ENCODE data around the gene TSC22D3.

The TSC22D3 gene

DNA sequence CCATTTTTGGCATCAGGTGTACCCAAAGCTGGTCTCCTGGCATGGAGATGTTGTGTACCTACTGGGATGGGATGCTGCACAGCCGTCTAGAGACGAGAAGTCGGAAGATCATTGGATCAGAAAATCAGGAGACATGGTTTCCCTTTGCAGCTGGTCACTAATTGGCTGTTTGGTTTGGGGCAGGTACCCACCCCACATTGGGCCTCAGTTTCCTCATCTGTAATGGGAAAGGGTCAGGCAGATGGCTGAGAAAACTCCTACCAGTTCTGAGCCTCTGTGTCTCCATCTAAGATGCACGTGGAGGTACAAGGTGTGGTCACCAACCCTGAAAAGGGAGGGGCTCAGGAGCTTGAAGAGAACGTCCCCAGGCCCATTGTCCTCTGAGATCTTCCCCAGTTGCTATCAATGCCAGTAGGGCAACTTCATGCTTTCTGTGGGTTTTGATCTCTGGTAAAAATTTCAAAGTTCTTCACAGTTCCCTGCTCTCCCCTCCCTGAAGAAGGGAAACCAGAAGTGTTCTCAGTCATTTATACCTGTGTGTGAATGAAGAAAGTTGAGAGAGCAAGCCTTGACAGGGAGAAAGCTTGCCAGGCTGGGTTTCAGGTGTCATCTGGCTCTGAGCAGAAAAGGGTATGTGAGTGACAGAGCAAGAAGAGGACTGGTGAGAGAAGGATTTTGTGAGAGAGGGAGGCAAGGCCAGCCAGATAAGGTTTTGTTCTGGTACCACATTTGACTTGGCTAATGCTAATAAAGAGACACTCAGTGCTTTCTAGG, 15.1 kb downstream of the TSC22D3 start:
- DNase-seq (ENCODE audit: low read depth in 2 of 3, low spot score in 1 of 3): no peak

DNA sequence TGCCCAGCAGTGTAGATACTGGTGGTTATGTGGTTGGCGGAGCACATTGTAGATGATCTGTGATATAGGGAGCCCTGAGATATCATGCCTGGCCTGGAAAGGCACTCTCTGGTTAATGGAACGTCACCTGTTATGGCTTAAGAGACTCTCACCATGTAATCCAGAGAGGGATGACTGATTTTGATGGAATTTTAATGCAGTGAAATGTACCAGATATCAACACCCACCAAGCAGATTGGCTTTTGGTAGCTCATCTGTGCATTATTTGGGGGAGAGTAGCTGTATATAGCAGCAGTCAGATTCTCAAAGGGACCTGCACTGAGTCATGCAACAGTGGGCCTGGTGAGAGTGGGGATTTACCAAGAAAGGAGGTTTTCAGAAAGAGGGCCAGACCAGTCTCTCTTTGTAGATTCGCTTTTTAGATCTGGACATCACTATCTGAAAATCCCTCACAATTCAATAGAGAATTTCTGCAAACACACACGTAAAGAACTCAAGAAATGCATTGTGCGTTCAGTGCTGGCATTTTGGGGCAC, 17.3 kb downstream of the TSC22D3 start:
- DNase-seq (ENCODE audit: low read depth in 2 of 3, low spot score in 1 of 3): no peak

- no peak for DNase-seq (ENCODE audit: low read depth in 2 of 3, low spot score in 1 of 3)
These were observed 19.9 kb downstream of the TSC22D3 start for GRCh38 chrX:107755721-107756120.

- no peak for DNase-seq (ENCODE audit: low read depth in 2 of 3, low spot score in 1 of 3)
These were observed 22.4 kb downstream of the TSC22D3 start for GRCh38 chrX:107753187-107753586.

GRCh38 chrX:107752714-107753113, 22.9 kb downstream of the TSC22D3 start:
- DNase-seq (ENCODE audit: low read depth in 2 of 3, low spot score in 1 of 3): no peak

DNA sequence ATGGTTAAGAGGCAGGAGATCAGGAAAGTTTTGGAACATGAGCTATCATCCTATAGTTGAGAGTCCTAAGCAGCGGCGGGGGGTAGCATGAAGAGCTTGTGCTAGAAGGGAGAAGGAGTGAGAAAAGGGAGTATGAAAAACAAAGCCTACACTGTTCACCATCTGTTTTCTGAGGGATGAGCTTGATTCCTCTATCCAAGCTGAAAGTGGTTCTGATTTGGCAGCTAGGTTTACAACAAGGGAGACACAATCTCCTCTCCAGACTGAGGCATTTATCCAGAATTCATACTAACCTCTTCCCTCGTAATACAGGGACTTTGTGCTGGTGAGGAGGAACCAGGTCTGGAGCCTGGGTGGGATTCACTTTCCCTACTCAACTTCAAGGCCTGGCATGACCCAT, 23.5 kb downstream of the TSC22D3 start:
- no peak for DNase-seq (ENCODE audit: low read depth in 2 of 3, low spot score in 1 of 3)

GRCh38 chrX:107750861-107751445, 24.6 kb downstream of the TSC22D3 start:
- no peak for DNase-seq (ENCODE audit: low read depth in 2 of 3, low spot score in 1 of 3)

DNA sequence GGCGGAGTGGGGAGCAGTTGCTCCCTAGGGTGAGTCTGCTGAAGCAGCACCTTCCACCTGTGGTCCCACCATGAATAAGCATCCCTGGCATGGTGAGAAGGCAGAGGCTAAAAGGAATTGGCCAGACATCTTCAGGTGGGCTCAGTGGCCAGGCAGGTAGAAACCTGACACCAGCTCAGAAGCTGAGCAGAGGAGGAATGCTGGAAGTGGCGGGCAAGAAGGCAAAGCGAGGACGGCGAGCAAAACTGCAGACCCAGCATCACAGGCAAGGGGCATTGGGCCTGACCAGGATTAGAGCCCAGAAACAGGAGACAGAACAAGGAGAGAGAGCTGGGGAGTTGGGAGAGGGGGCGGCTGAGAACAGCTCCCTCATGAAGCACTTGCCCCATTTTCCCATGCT, 25.3 kb downstream of the TSC22D3 start:
- no peak for DNase-seq (ENCODE audit: low read depth in 2 of 3, low spot score in 1 of 3)

- DNase-seq (ENCODE audit: low read depth in 2 of 3, low spot score in 1 of 3): no peak
These were observed 27.1 kb downstream of the TSC22D3 start for GRCh38 chrX:107748506-107748905.

DNA sequence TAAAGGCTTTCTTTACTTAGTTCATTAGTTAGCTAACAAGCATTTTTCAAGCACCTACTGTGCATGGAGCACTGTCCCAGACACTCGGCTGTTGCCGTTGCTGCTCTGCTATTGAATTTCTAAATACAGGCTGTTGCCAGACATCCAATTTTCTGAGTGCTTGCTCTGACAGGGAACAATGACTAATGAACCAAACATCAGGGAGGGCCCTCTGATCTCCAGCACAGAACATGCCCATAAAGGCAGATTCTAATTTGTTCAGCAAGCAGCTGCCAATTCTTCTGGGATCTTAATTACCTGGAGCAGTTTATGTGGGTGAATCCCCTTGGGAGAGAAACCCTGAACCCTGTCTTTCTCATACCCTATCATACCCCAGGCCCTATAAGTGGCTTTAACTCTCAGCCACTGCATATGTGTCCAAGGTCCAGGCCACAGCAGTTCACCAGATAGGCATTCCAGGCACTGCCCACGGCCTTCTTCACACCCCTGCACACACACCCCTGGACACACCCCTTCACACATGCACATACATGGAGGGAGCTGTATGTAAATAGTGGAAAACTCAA, 27.9 kb downstream of the TSC22D3 start:
- no peak for DNase-seq (ENCODE audit: low read depth in 2 of 3, low spot score in 1 of 3)

- DNase-seq (ENCODE audit: low read depth in 2 of 3, low spot score in 1 of 3): no peak
These were observed 30.7 kb downstream of the TSC22D3 start for GRCh38 chrX:107744868-107745267.

- no peak for DNase-seq (ENCODE audit: low read depth in 2 of 3, low spot score in 1 of 3)
These were observed 31.6 kb downstream of the TSC22D3 start for GRCh38 chrX:107743995-107744394.

DNA sequence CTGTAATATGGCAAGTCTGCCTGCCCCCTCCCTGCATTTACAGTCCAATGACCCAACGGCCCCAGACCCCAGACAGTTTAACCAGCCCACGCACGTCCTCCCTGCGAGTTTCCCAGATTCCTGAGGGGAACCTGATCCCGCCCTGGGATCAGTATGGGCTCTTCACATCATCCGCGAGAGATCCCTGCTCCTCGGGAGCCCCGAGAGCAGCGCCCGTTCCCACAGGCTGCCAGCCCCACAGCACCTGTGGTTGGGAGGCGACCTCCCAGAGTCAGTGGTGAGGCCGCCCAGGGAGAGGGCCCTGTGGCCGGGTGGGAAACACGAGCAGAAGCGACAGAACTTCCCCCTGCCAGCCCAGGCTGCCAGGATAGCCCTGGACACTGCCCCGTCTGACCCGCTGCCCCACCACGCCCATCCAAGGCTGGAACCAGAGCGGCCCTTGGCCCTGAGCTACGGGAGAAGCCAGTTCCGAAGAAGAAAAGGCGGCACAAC, 32.8 kb downstream of the TSC22D3 start:
- no peak for DNase-seq (ENCODE audit: low read depth in 2 of 3, low spot score in 1 of 3)

GRCh38 chrX:107741404-107741790, 34.2 kb downstream of the TSC22D3 start:
- DNase-seq (ENCODE audit: low read depth in 2 of 3, low spot score in 1 of 3): no peak

- DNase-seq (ENCODE audit: low read depth in 2 of 3, low spot score in 1 of 3): no peak
These were observed 36.0 kb downstream of the TSC22D3 start for GRCh38 chrX:107739541-107739940.

DNA sequence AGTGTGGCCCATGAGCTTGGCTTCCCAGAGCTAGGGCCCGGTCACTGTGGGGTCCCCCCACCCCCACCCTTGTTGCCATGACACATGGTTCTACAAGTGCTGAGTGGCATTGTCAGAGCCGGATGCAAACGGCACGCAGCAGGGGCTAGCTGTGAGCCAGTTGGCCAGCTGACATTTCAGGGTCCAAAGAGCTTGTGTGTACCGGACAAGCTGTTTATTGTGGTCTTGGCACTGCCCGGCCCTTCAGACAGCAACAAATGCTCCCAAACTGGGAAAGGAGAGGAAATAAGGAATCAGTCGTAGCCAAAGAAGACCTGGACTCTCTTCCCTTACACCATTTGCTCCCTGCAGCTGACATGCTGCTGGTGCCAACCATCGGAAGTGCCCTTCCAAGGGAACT, 36.8 kb downstream of the TSC22D3 start:
- no peak for DNase-seq (ENCODE audit: low read depth in 2 of 3, low spot score in 1 of 3)

DNA sequence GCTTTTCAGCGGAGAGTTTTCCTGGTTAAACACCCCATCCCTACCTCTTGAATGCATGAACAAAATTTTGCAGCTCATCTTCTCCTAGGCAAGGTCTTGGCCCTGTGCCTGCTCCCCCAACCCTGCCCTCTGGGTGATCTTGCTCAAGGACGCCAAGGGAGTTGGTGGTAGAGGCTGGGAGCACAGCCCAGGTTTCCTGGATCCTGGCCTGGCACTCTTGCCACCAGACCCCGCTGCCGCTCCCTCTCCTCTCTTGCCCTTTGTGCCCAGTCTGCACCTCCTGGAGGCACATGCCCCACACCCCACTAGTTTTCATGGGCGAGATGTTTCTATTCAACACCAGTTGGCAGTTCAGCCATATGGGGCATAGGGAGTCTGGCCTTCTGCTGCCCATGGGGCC, 37.3 kb downstream of the TSC22D3 start:
- no peak for DNase-seq (ENCODE audit: low read depth in 2 of 3, low spot score in 1 of 3)

- no peak for DNase-seq (ENCODE audit: low read depth in 2 of 3, low spot score in 1 of 3)
These were observed 38.6 kb downstream of the TSC22D3 start for GRCh38 chrX:107736781-107737531.

- DNase-seq (ENCODE audit: low read depth in 2 of 3, low spot score in 1 of 3): no peak
These were observed 40.9 kb downstream of the TSC22D3 start for GRCh38 chrX:107734646-107735045.

- DNase-seq (ENCODE audit: low read depth in 2 of 3, low spot score in 1 of 3): no peak
These were observed 41.9 kb downstream of the TSC22D3 start for GRCh38 chrX:107733686-107734085.

GRCh38 chrX:107731831-107732502, 43.6 kb downstream of the TSC22D3 start:
- no peak for DNase-seq (ENCODE audit: low read depth in 2 of 3, low spot score in 1 of 3)

Measured in stimulated activated CD4-positive, alpha-beta T cell treated with anti-CD3 and anti-CD28 coated beads, Interleukin-12 subunit alpha, Interleukin-12 subunit beta, amount 100 ng/mL, for 48 hours (primary cell).